K562 (cell line): ENCODE results near the gene OR2H2. TPM values are rescaled to one million over a fixed set of nuclear protein-coding genes. Genes with fewer than 3 reads are reported as not detected.

Experiments
- ATAC-seq: fragments of 200-7000 bp; cut with Tn5 transposase; 3 replicates; pipeline ENCODE4 v1.9.1; 2020; ENCODE audit warnings: moderate library complexity
- BruUV-seq: library from RNA; stranded (reverse); fragments of 400-500 nt; replicated peaks from 2 replicates; lab custom pipeline; 2021; lab: Mats Ljungman, UMichigan
- CTCF ChIA-PET: fragments of 300-600 bp; formaldehyde crosslinking; extraction: SDS; loops from one replicate; lab custom pipeline; 2021; ENCODE audit warnings: low intra/inter-chr PET ratio; lab: Yijun Ruan, JAX
- POLR2A ChIA-PET: fragments of 300-600, 350-650 bp; sonication (Branson Sonifier 250); formaldehyde crosslinking; extraction: SDS; loops from one replicate; lab custom pipeline; 2021; ENCODE audit warnings: antibody characterized with exemption, inconsistent platforms; lab: Yijun Ruan, JAX
- DNase-seq, 4 experiments: peaks; one replicate each; pipeline versions ENCODE4 v3.0.0 to v3.0.0-alpha.2; 2011 to 2018; ENCODE audit warnings: low spot score in 3 of 4, mixed read lengths in 3 of 4; ENCODE audit errors: extremely low read depth in 1 of 4
- FAIRE-seq: peaks from 2 replicates; lab custom pipeline; 2011; peaks lifted over from hg19 to GRCh38; lab: Jason Lieb, UNC
- H2AFZ ChIP-seq: 2 replicates; pipeline ENCODE4 v1.6.0; 2011; ENCODE audit warnings: low read depth, low read length, control low read depth, inconsistent platforms
- H3K27ac ChIP-seq: fragments of 200-600 bp; 3 replicates; pipeline ENCODE4 v1.8.0; 2011; ENCODE audit warnings: low read depth, mild to moderate bottlenecking, control low read depth, inconsistent platforms, low read length, moderate library complexity, mixed read lengths; ENCODE audit errors: extremely low read depth
- H3K27me3 ChIP-seq, 2 experiments: fragments of 300-600 bp in 1 of 2; 2 replicates in 1 of 2; 3 replicates in 1 of 2; pipeline versions ENCODE4 v1.6.0 to v1.8.0; 2011; ENCODE audit warnings: inconsistent platforms in 2 of 2, low read length in 2 of 2, mild to moderate bottlenecking in 1 of 2, mixed read lengths in 1 of 2, moderate library complexity in 1 of 2; ENCODE audit not compliant: control insufficient read depth in 2 of 2, insufficient read depth in 2 of 2
- H3K36me3 ChIP-seq: fragments of 300-600 bp; 3 replicates; pipeline ENCODE4 v1.8.0; 2011; ENCODE audit warnings: mild to moderate bottlenecking, low read length, inconsistent platforms; ENCODE audit not compliant: control insufficient read depth, insufficient read depth
- H3K4me1 ChIP-seq, 2 experiments: fragments of 200-600 bp in 1 of 2; replicated peaks in 1 of 2; 2 replicates in 1 of 2; 3 replicates in 1 of 2; pipeline versions ENCODE4 v1.5.1 to v1.8.0; 2011; ENCODE audit warnings: inconsistent platforms in 2 of 2, low read length in 2 of 2, mild to moderate bottlenecking in 1 of 2, mixed read lengths in 1 of 2, moderate library complexity in 1 of 2; ENCODE audit not compliant: control insufficient read depth in 2 of 2, insufficient read depth in 2 of 2
- H3K4me2 ChIP-seq: 2 replicates; pipeline ENCODE4 v1.6.1; 2011; ENCODE audit warnings: low read length, control low read depth, inconsistent platforms, mixed read lengths; ENCODE audit not compliant: insufficient read depth
- H3K4me3 ChIP-seq: fragments of 200-600 bp; sonication (generic), shearing (Covaris generic); 2 replicates; pipeline ENCODE4 v1.5.1; 2016; ENCODE audit warnings: control low read depth, inconsistent platforms
- H3K79me2 ChIP-seq: fragments of 200-600 bp; 3 replicates; pipeline ENCODE4 v1.8.0; 2011; ENCODE audit warnings: low read length, inconsistent platforms; ENCODE audit not compliant: control insufficient read depth, insufficient read depth
- H3K9ac ChIP-seq, 2 experiments: 2 replicates each; pipeline versions ENCODE4 v1.6.0 to v1.6.1; 2011; ENCODE audit warnings: low read depth in 2 of 2, low read length in 2 of 2, control low read depth in 1 of 2, inconsistent platforms in 1 of 2, mild to moderate bottlenecking in 1 of 2, mixed read lengths in 1 of 2; ENCODE audit not compliant: insufficient read depth in 1 of 2
- H3K9me1 ChIP-seq: one replicate; pipeline ENCODE4 v1.6.0; 2011; ENCODE audit warnings: inconsistent platforms, mild to moderate bottlenecking, low read length, moderate library complexity; ENCODE audit not compliant: control insufficient read depth, insufficient read depth
- H3K9me3 ChIP-seq: replicated peaks from 2 replicates; pipeline ENCODE4 v1.5.1; 2011; ENCODE audit warnings: low read depth, low read length, inconsistent platforms; ENCODE audit not compliant: control insufficient read depth, insufficient read depth
- H4K20me1 ChIP-seq: replicated peaks from 2 replicates; pipeline ENCODE4 v1.6.1; 2011; ENCODE audit warnings: low read length, inconsistent platforms, mixed read lengths; ENCODE audit not compliant: control insufficient read depth, insufficient read depth
- ATF7 ChIP-seq: fragments of 450-650 bp; IDR thresholded peaks from 2 replicates; pipeline ENCODE4 v1.7.1; 2014; ENCODE audit warnings: mild to moderate bottlenecking, moderate library complexity
- DACH1 ChIP-seq: fragments of 450-650 bp; IDR thresholded peaks from 2 replicates; pipeline ENCODE4 v1.6.1; 2018; ENCODE audit not compliant: partially characterized antibody
- E2F3 ChIP-seq: fragments of 250-450 bp; sonication (Bioruptor Pico); IDR thresholded peaks from 2 replicates; pipeline ENCODE4 v1.4.0; 2020; ENCODE audit warnings: mild to moderate bottlenecking
- ELF2 ChIP-seq: fragments of 250-450 bp; sonication (Bioruptor Pico); IDR thresholded peaks from 2 replicates; pipeline ENCODE4 v1.5.0; 2021; ENCODE audit warnings: mild to moderate bottlenecking
- NR2C2 ChIP-seq, 2 experiments: fragments of 200-800 bp in 1 of 2; sonication (Bioruptor generic) in 1 of 2; sonication (generic) in 1 of 2; formaldehyde crosslinking in 1 of 2; IDR thresholded peaks; 2 replicates each; pipeline versions ENCODE4 v1.6.1 to v1.8.0; 2016 to 2022; ENCODE audit warnings: mild to moderate bottlenecking in 1 of 2, missing compliant biosample characterization in 1 of 2, missing genetic modification characterization in 1 of 2, missing genetic modification reagents in 1 of 2
- SAFB ChIP-seq: fragments of 200-400 bp; formaldehyde crosslinking; IDR thresholded peaks from 2 replicates; pipeline ENCODE4 v1.6.1; 2017; ENCODE audit warnings: low read depth, low read length, borderline replicate concordance
- YY1 ChIP-seq, 3 experiments: IDR thresholded peaks; 2 replicates each; pipeline ENCODE4 v1.6.1; 2011; ENCODE audit warnings: low read length in 2 of 3, mild to moderate bottlenecking in 2 of 3, moderate library complexity in 2 of 3, borderline replicate concordance in 1 of 3, control low read depth in 1 of 3, low read depth in 1 of 3; ENCODE audit not compliant: insufficient read depth in 3 of 3, insufficient replicate concordance in 2 of 3, control insufficient read depth in 1 of 3, insufficient read length in 1 of 3; ENCODE audit errors: extremely low read depth in 1 of 3
- WGBS: fragments of 100-300 bp; shearing (Covaris generic); methylation state at CpG from one replicate; pipeline ENCODE4 v1.1.6; 2016; ENCODE audit warnings: low coverage, mixed read lengths; ENCODE audit not compliant: insufficient coverage; ENCODE audit errors: missing lambda C conversion rate; 5-methylcytosine and 5-hydroxymethylcytosine counted together
- in situ Hi-C: fragments of 300-500 bp; cut with MboI; formaldehyde crosslinking; loops from 4 replicates; pipeline ENCODE4 v1.15.0; 2018; ENCODE audit warnings: inconsistent platforms, mixed read lengths
- intact Hi-C: fragments of 100-400 bp; cut with micrococcal nuclease; formaldehyde crosslinking; loops from 2 replicates; pipeline ENCODE4 v1.14.2; 2022
- polyA plus RNA-seq, 8 experiments: library from polyadenylated mRNA; depleted of rRNA in 4 of 8; stranded (reverse) in 5 of 8; unstranded in 3 of 8; fragments of >200 nt; fragmentation: Nextera tagmentation in 2 of 8; fragmentation: Illumina TruSeq in 1 of 8; extraction: Ambion mirVana in 2 of 8; extraction: Trizol in 1 of 8; gene quantifications; 2 replicates each; pipeline versions ENCODE4 v1.2.1 to v1.2.3, GENCODE V29; 2011 to 2014; ENCODE audit warnings: inconsistent platforms in 1 of 8, missing spikeins in 1 of 8
- total RNA-seq, 7 experiments: library from RNA; depleted of rRNA in 6 of 7; stranded (reverse); fragments of >200 nt in 6 of 7; fragmentation: Illumina TruSeq in 2 of 7; extraction: Trizol in 2 of 7; gene quantifications; 2 replicates each; pipeline versions ENCODE4 v1.2.1 to v1.2.3, GENCODE V29; 2011 to 2021; ENCODE audit warnings: low replicate concordance in 1 of 7
- TF ChIP-seq, protein P1 (sequence below): IDR thresholded peaks from 2 replicates; pipeline ENCODE4 v1.6.1; 2014; ENCODE audit warnings: antibody characterized with exemption
- TF ChIP-seq, protein P2 (sequence below): sonication (generic); formaldehyde crosslinking; IDR thresholded peaks from 2 replicates; pipeline ENCODE4 v1.8.0; 2022; ENCODE audit warnings: missing genetic modification reagents, mild to moderate bottlenecking, borderline replicate concordance
- TF ChIP-seq, protein P3 (sequence below): sonication (generic); formaldehyde crosslinking; IDR thresholded peaks from 2 replicates; pipeline ENCODE4 v1.8.1; 2023; ENCODE audit warnings: missing genetic modification reagents, mild to moderate bottlenecking, borderline replicate concordance

Gene OR2H2
- total and polyA plus RNA-seq, 9 of the 15 experiments (the other 6 are each of a cell fraction or from before 2014, with no cell fraction given), result not detected

DNA sequence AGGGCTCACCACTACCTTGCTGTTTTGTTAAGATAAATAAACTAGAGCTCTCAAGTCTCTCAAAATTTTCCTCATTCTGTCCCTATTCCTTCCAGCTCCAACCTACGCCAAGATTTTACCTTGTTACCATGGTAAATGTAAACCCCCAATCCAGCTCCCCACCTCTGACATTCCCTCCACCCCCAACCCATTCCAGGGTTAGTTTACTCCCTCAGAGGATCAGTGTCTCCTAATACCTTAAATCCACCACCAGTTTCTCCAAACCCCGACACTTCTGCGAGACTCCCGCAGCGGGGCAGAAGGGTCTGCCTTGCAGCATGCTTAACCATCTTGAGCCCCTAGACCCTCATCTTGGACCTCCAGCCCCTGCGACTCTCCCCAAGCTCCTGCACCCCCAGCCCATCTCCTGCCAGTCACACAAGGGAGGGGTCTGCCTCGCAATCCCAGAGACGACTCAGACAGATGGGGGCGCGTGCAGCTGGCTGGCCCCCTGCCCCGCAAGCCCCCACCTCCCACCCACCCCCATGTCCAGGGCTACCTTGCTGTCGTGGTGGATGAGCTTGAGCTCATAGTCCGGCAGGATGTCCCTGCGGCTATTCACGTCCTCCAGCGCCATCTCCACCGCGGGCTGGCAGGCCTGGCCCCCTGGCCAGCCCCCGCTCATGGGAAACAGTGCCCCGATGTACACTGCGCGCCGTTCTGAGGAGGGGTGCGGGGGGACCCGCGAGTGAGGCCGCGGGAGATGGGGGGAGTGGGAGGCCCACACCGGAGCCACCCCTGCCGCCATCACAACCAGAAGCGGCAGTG is 42.2 kb downstream of the OR2H2 start:
- Histone ChIP-seq H3K4me2 (peak overlapping the region; percentile 70), H3K4me3 (peak overlapping the region; percentile 66), H3K9ac (peak overlapping the region; percentile 78 to 94), H3K9me3 (no peaks in the 10 kb centered on the region), H3K79me2 (peaks cover 68% of the 10 kb centered on the region), H3K27ac (peak overlapping the region; percentile 75), H3K4me1 (peaks cover 54 to 59% of the 10 kb centered on the region in 2 experiments), H2AFZ (peak overlapping the region; percentile 67), H3K27me3 (no peaks in the 10 kb centered on the region), H3K9me1 (no peaks in the 10 kb centered on the region), H4K20me1 (no peaks in the 10 kb centered on the region), H3K36me3 (peaks cover 33% of the 10 kb centered on the region)
- WGBS, result 16% methylated on average over 27 of the region's 31 CpGs
- FAIRE-seq (peak; percentile 15), ATAC-seq (peak; percentile 1; the same call in 2 of the 3 replicates), DNase-seq (peak in 2 of 4 experiments; percentile 15 to 35)
- BruUV-seq, result no TSS peak
- intact Hi-C loops (no loop called here), in situ Hi-C loops (no loop called here)
- CTCF ChIA-PET, result no interaction called here
- POLR2A ChIA-PET, result interaction anchor here (0.7 to 1.2 kb wide), 3 partner anchors 9 to 50 kb away, joined by 3 to 8 read pairs (median 4); no protein-coding TSS in a partner anchor
- TF ChIP-seq, protein P1, sequence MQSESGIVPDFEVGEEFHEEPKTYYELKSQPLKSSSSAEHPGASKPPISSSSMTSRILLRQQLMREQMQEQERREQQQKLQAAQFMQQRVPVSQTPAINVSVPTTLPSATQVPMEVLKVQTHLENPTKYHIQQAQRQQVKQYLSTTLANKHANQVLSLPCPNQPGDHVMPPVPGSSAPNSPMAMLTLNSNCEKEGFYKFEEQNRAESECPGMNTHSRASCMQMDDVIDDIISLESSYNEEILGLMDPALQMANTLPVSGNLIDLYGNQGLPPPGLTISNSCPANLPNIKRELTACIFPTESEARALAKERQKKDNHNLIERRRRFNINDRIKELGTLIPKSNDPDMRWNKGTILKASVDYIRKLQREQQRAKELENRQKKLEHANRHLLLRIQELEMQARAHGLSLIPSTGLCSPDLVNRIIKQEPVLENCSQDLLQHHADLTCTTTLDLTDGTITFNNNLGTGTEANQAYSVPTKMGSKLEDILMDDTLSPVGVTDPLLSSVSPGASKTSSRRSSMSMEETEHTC, result no peak
- no peak for TF ChIP-seq ATF7
- TF ChIP-seq, protein P2, sequence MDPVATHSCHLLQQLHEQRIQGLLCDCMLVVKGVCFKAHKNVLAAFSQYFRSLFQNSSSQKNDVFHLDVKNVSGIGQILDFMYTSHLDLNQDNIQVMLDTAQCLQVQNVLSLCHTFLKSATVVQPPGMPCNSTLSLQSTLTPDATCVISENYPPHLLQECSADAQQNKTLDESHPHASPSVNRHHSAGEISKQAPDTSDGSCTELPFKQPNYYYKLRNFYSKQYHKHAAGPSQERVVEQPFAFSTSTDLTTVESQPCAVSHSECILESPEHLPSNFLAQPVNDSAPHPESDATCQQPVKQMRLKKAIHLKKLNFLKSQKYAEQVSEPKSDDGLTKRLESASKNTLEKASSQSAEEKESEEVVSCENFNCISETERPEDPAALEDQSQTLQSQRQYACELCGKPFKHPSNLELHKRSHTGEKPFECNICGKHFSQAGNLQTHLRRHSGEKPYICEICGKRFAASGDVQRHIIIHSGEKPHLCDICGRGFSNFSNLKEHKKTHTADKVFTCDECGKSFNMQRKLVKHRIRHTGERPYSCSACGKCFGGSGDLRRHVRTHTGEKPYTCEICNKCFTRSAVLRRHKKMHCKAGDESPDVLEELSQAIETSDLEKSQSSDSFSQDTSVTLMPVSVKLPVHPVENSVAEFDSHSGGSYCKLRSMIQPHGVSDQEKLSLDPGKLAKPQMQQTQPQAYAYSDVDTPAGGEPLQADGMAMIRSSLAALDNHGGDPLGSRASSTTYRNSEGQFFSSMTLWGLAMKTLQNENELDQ (CRISPR knock-in tag), result 0 out of 2 replicates have a peak, but pooled peaks have one; percentile 43
- no peak for TF ChIP-seq DACH1
- TF ChIP-seq ELF2 (CRISPR knock-in tag), result no peak
- TF ChIP-seq, protein P3, sequence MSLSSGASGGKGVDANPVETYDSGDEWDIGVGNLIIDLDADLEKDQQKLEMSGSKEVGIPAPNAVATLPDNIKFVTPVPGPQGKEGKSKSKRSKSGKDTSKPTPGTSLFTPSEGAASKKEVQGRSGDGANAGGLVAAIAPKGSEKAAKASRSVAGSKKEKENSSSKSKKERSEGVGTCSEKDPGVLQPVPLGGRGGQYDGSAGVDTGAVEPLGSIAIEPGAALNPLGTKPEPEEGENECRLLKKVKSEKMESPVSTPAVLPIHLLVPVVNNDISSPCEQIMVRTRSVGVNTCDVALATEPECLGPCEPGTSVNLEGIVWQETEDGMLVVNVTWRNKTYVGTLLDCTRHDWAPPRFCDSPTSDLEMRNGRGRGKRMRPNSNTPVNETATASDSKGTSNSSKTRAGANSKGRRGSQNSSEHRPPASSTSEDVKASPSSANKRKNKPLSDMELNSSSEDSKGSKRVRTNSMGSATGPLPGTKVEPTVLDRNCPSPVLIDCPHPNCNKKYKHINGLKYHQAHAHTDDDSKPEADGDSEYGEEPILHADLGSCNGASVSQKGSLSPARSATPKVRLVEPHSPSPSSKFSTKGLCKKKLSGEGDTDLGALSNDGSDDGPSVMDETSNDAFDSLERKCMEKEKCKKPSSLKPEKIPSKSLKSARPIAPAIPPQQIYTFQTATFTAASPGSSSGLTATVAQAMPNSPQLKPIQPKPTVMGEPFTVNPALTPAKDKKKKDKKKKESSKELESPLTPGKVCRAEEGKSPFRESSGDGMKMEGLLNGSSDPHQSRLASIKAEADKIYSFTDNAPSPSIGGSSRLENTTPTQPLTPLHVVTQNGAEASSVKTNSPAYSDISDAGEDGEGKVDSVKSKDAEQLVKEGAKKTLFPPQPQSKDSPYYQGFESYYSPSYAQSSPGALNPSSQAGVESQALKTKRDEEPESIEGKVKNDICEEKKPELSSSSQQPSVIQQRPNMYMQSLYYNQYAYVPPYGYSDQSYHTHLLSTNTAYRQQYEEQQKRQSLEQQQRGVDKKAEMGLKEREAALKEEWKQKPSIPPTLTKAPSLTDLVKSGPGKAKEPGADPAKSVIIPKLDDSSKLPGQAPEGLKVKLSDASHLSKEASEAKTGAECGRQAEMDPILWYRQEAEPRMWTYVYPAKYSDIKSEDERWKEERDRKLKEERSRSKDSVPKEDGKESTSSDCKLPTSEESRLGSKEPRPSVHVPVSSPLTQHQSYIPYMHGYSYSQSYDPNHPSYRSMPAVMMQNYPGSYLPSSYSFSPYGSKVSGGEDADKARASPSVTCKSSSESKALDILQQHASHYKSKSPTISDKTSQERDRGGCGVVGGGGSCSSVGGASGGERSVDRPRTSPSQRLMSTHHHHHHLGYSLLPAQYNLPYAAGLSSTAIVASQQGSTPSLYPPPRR (CRISPR knock-in tag), result 0 out of 2 replicates have a peak, but pooled peaks have one; percentile 19
- TF ChIP-seq NR2C2 (CRISPR knock-in tag; IDR thresholded peaks at IDR 0.05), result peak; percentile 23; the same call in 1 of the 2 replicates
- TF ChIP-seq NR2C2 (tag; IDR thresholded peaks at IDR 0.05), result no peak
- TF ChIP-seq YY1 (IDR thresholded peaks at IDR 0.05; ENCODE audit: borderline replicate concordance in 1 of 3, control insufficient read depth in 1 of 3, extremely low read depth in 1 of 3, insufficient read depth in 3 of 3, insufficient read length in 1 of 3, insufficient replicate concordance in 2 of 3, low read depth in 1 of 3, low read length in 2 of 3), result peak in 1 of 3 experiments; percentile 7
- TF ChIP-seq E2F3 (CRISPR knock-in tag), result no peak
- TF ChIP-seq SAFB, result 0 out of 2 replicates have a peak, but pooled peaks have one; percentile 16
